GM12878 (cell line): Measurements from ENCODE around the gene ERVH48-1. TPM values are rescaled to one million over a fixed set of nuclear protein-coding genes. Genes with fewer than 3 reads are reported as not detected.

Source experiments
- ATAC-seq: fragments of 200-7000 bp; cut with Tn5 transposase; 3 replicates; pipeline ENCODE4 v1.9.1; 2020; ENCODE audit warnings: mild to moderate bottlenecking, moderate library complexity
- BruUV-seq: library from RNA; stranded (reverse); fragments of 400-500 nt; replicated peaks from 2 replicates; lab custom pipeline; 2021; lab: Mats Ljungman, UMichigan
- CTCF ChIA-PET: fragments of 300-600 bp; sonication (Branson Sonifier 250); formaldehyde crosslinking; extraction: SDS; loops from one replicate; lab custom pipeline; 2021; ENCODE audit warnings: inconsistent platforms; lab: Yijun Ruan, JAX
- POLR2A ChIA-PET: fragments of 350-600 bp; formaldehyde crosslinking; extraction: SDS; loops from one replicate; lab custom pipeline; 2021; ENCODE audit warnings: inconsistent platforms; lab: Charles Lee
- RAD21 ChIA-PET: fragments of 300-600 bp; sonication (Branson Sonifier 250); formaldehyde crosslinking; loops from one replicate; lab custom pipeline; 2023; ENCODE audit warnings: antibody characterized with exemption; ENCODE audit not compliant: unreplicated experiment; lab: Charles Lee
- SMC1A ChIA-PET: fragments of 300-600 bp; sonication (Branson Sonifier 250); formaldehyde crosslinking; loops from one replicate; lab custom pipeline; 2023; ENCODE audit not compliant: unreplicated experiment, uncharacterized antibody; lab: Charles Lee
- DNase-seq: peaks from one replicate; pipeline ENCODE4 v3.0.0-alpha.2; 2011; ENCODE audit warnings: low read depth, low spot score
- FAIRE-seq: peaks from 3 replicates; lab custom pipeline; 2011; peaks lifted over from hg19 to GRCh38; lab: Jason Lieb, UNC
- H2AFZ ChIP-seq: 2 replicates; pipeline ENCODE4 v1.6.0; 2011; ENCODE audit warnings: low read depth, low read length, control low read depth; ENCODE audit not compliant: control insufficient read depth
- H3K27ac ChIP-seq: 2 replicates; pipeline ENCODE4 v1.5.1; 2011; ENCODE audit warnings: control low read depth; ENCODE audit not compliant: control insufficient read depth, insufficient read depth
- H3K27me3 ChIP-seq, 2 experiments: replicated peaks in 1 of 2; 2 replicates each; pipeline versions ENCODE4 v1.6.0 to v1.6.1; 2011; ENCODE audit warnings: low read length in 1 of 2; ENCODE audit not compliant: control insufficient read depth in 2 of 2, insufficient read depth in 2 of 2
- H3K36me3 ChIP-seq, 2 experiments: 2 replicates each; pipeline ENCODE4 v1.5.1; 2011; ENCODE audit warnings: low read length in 1 of 2; ENCODE audit not compliant: control insufficient read depth in 2 of 2, insufficient read depth in 2 of 2
- H3K4me1 ChIP-seq: 2 replicates; pipeline ENCODE4 v1.6.1; 2011; ENCODE audit warnings: mild to moderate bottlenecking, low read length, moderate library complexity, mixed read lengths; ENCODE audit not compliant: control insufficient read depth, insufficient read depth
- H3K4me2 ChIP-seq: 2 replicates; pipeline ENCODE4 v1.6.0; 2011; ENCODE audit warnings: control low read depth; ENCODE audit not compliant: control insufficient read depth, insufficient read depth
- H3K4me3 ChIP-seq: fragments of 200-600 bp; sonication (generic); 2 replicates; pipeline ENCODE4 v1.5.1; 2016
- H3K79me2 ChIP-seq: 2 replicates; pipeline ENCODE4 v1.6.0; 2011; ENCODE audit warnings: low read length; ENCODE audit not compliant: control insufficient read depth, insufficient read depth
- H3K9ac ChIP-seq: 2 replicates; pipeline ENCODE4 v1.8.0; 2011; ENCODE audit warnings: low read length, control low read depth, mixed read lengths; ENCODE audit not compliant: control insufficient read depth, insufficient read depth
- H3K9me3 ChIP-seq: replicated peaks from 3 replicates; pipeline ENCODE4 v1.5.1; 2011; ENCODE audit warnings: mild to moderate bottlenecking, low read length; ENCODE audit not compliant: control insufficient read depth, insufficient read depth
- H4K20me1 ChIP-seq: 2 replicates; pipeline ENCODE4 v1.6.0; 2011; ENCODE audit not compliant: control insufficient read depth, insufficient read depth
- ASH2L ChIP-seq: fragments of 300-600, 200-600 bp; sonication (generic); IDR thresholded peaks from 2 replicates; pipeline ENCODE4 v1.6.1; 2017; ENCODE audit warnings: low read depth, mild to moderate bottlenecking, borderline replicate concordance
- E2F8 ChIP-seq: fragments of 450-650 bp; IDR thresholded peaks from 2 replicates; pipeline ENCODE4 v1.6.1; 2018; ENCODE audit warnings: mild to moderate bottlenecking, low read depth, moderate library complexity; ENCODE audit not compliant: partially characterized antibody
- ESRRA ChIP-seq: IDR thresholded peaks from 2 replicates; pipeline ENCODE4 v1.6.1; 2012; ENCODE audit warnings: mild to moderate bottlenecking, low read length, improper control_type of control experiment
- FOXM1 ChIP-seq: IDR thresholded peaks from 2 replicates; pipeline ENCODE4 v1.6.1; 2012; ENCODE audit warnings: low read depth, mild to moderate bottlenecking, inconsistent platforms, low read length, moderate library complexity
- HSF1 ChIP-seq: fragments of 150-350 bp; IDR thresholded peaks from 2 replicates; pipeline ENCODE4 v1.6.1; 2014; ENCODE audit warnings: mild to moderate bottlenecking, low read depth, low read length
- IKZF2 ChIP-seq, 2 experiments: fragments of 450-650 bp; IDR thresholded peaks; 2 replicates each; pipeline ENCODE4 v1.6.1; 2017; ENCODE audit warnings: mild to moderate bottlenecking in 2 of 2, moderate library complexity in 2 of 2
- MXI1 ChIP-seq: fragments of 150-350 bp; IDR thresholded peaks from 2 replicates; pipeline ENCODE4 v1.6.1; 2011; ENCODE audit warnings: low read depth, mild to moderate bottlenecking, inconsistent platforms, low read length, improper control_type of control experiment
- MYC ChIP-seq: IDR thresholded peaks from 2 replicates; pipeline ENCODE4 v1.6.1; 2011; ENCODE audit warnings: mild to moderate bottlenecking, low read length, moderate library complexity, inconsistent platforms; ENCODE audit not compliant: insufficient read depth, insufficient replicate concordance, insufficient read length, severe bottlenecking
- NFYB ChIP-seq: IDR thresholded peaks from 2 replicates; pipeline ENCODE4 v1.6.1; 2011; ENCODE audit warnings: low read depth, mild to moderate bottlenecking, low read length, improper control_type of control experiment, moderate library complexity; ENCODE audit not compliant: insufficient read depth
- NR2F1 ChIP-seq: fragments of 450-650 bp; conservative IDR thresholded peaks from 2 replicates; pipeline ENCODE4 v1.6.1; 2017; ENCODE audit warnings: mild to moderate bottlenecking
- PAX8 ChIP-seq: fragments of 450-650 bp; IDR thresholded peaks from 2 replicates; pipeline ENCODE4 v1.6.1; 2017; ENCODE audit warnings: mild to moderate bottlenecking, moderate library complexity
- SMAD5 ChIP-seq: IDR thresholded peaks from 2 replicates; pipeline ENCODE4 v1.6.1; 2016; ENCODE audit warnings: antibody characterized with exemption, low read depth
- SMC3 ChIP-seq: IDR thresholded peaks from 2 replicates; pipeline ENCODE4 v1.6.1; 2011; ENCODE audit warnings: low read length, improper control_type of control experiment, borderline replicate concordance
- SRF ChIP-seq, 2 experiments: IDR thresholded peaks; 2 replicates each; pipeline ENCODE4 v1.6.1; 2011; ENCODE audit warnings: low read depth in 2 of 2, low read length in 2 of 2, mild to moderate bottlenecking in 1 of 2, moderate library complexity in 1 of 2
- YBX1 ChIP-seq: fragments of 450-650 bp; IDR thresholded peaks from 2 replicates; pipeline ENCODE4 v1.6.1; 2016; ENCODE audit warnings: antibody characterized with exemption
- WGBS: methylation state at CpG from one replicate; pipeline ENCODE4 v1.1.6; 2016; ENCODE audit warnings: low lambda C conversion rate; ENCODE audit not compliant: insufficient replicate concordance, insufficient coverage; ENCODE audit errors: missing lambda C conversion rate; 5-methylcytosine and 5-hydroxymethylcytosine counted together
- in situ Hi-C: fragments of 300-500 bp; cut with MboI; formaldehyde crosslinking; loops from 9 replicates; pipeline ENCODE4 v1.14.3; 2018; ENCODE audit warnings: mixed read lengths
- intact Hi-C: fragments of 100-400 bp; cut with micrococcal nuclease; formaldehyde crosslinking; loops from one replicate; pipeline ENCODE4 v1.14.2; 2022; ENCODE audit not compliant: unreplicated experiment
- polyA plus RNA-seq, 11 experiments: library from polyadenylated mRNA; depleted of rRNA in 4 of 11; unstranded in 6 of 11; stranded (reverse) in 5 of 11; fragments of >200 nt; fragmentation: Nextera tagmentation in 4 of 11; fragmentation: Illumina TruSeq in 1 of 11; extraction: Ambion mirVana in 4 of 11; extraction: Trizol in 1 of 11; gene quantifications; 1 replicate in 1 of 11; 2 replicates in 10 of 11; pipeline versions ENCODE4 v1.2.1 to v1.2.3, GENCODE V29; 2011 to 2016; ENCODE audit warnings: inconsistent platforms in 2 of 11, missing spikeins in 2 of 11, low read depth in 1 of 11
- total RNA-seq, 4 experiments: library from RNA; depleted of rRNA in 3 of 4; stranded (reverse); fragments of >200 nt in 3 of 4; fragmentation: Illumina TruSeq in 1 of 4; extraction: Trizol in 1 of 4; gene quantifications; 2 replicates each; pipeline versions ENCODE4 v1.2.1 to v1.2.3, GENCODE V29; 2013 to 2021

ERVH48-1 gene
- total and polyA plus RNA-seq, 10 of the 15 experiments (the other 5 are each of a cell fraction or from before 2014, with no cell fraction given): 0.03 to 0.30 (median 0.13) TPM; not detected in 7

- ChIA-PET SMC1A (no interaction called here), RAD21 (no interaction called here), POLR2A (interaction anchor here (1.4 kb wide), 1 partner anchor 7 kb away, joined by 4 read pairs; no protein-coding TSS in a partner anchor), CTCF (interaction anchor here (1.0 kb wide), 1 partner anchor 8 kb away, joined by 4 read pairs; no protein-coding TSS in a partner anchor)
- H3K4me2 ChIP-seq: no peak overlapping the region
- TF ChIP-seq FOXM1 (no peak), NR2F1 (no peak), E2F8 (no peak)
- FAIRE-seq (no peak), DNase-seq (no peak), ATAC-seq (no peak)
- no peaks in the 10 kb centered on the region; the same call in 2 of the 3 replicates for H3K9me3 ChIP-seq
- H4K20me1 ChIP-seq: no peaks in the 10 kb centered on the region
- H3K27ac ChIP-seq: no peak overlapping the region
- in situ Hi-C loops: no loop called here
- H3K4me3 ChIP-seq: no peak overlapping the region
- peaks cover under 1% of the 10 kb centered on the region for H3K4me1 ChIP-seq
- H3K36me3 ChIP-seq: no peaks in the 10 kb centered on the region
- 90% methylated on average over 5 of the region's 5 CpGs for WGBS
- no peaks in the 10 kb centered on the region for H3K79me2 ChIP-seq
- intact Hi-C loops: no loop called here
- H3K9ac ChIP-seq: no peak overlapping the region
- no peaks in the 10 kb centered on the region for H3K27me3 ChIP-seq
- no peak overlapping the region for H2AFZ ChIP-seq
- BruUV-seq: no TSS peak
Measured at GRCh38 chr21:42887326-42887725, 38.1 kb downstream of the ERVH48-1 start.

GRCh38 chr21:42883921-42884320 lies 41.5 kb downstream of the ERVH48-1 start:
- H2AFZ ChIP-seq: no peak overlapping the region
- H3K27me3 ChIP-seq: no peaks in the 10 kb centered on the region
- no peak for DNase-seq
- H3K9ac ChIP-seq: no peak overlapping the region
- WGBS: 100% methylated on average over 1 of the region's 1 CpG
- no peak overlapping the region for H3K27ac ChIP-seq
- H3K4me1 ChIP-seq: 0 out of 2 replicates have a peak, but pooled peaks cover 2% of the 10 kb centered on the region
- H3K9me3 ChIP-seq: no peaks in the 10 kb centered on the region
- CTCF ChIA-PET: interaction anchor here (1.2 kb wide), 1 partner anchor 9 kb away, joined by 4 read pairs; the partner anchor contains the start of gene NDUFV3
- intact Hi-C loops: no loop called here
- H4K20me1 ChIP-seq: no peaks in the 10 kb centered on the region
- in situ Hi-C loops: no loop called here
- no peaks in the 10 kb centered on the region for H3K36me3 ChIP-seq
- no peak overlapping the region for H3K4me2 ChIP-seq
- peaks cover 11% of the 10 kb centered on the region for H3K79me2 ChIP-seq
- POLR2A ChIA-PET: no interaction called here
- no peak overlapping the region for H3K4me3 ChIP-seq
- no TSS peak for BruUV-seq
- SMC1A ChIA-PET: no interaction called here
- no peak for FAIRE-seq
- ATAC-seq: no peak
- RAD21 ChIA-PET: no interaction called here
- TF ChIP-seq SRF (IDR thresholded peaks at IDR 0.05; ENCODE audit: low read depth in 2 of 2, low read length in 2 of 2): no peak
- TF ChIP-seq MXI1: no peak
- no peak for TF ChIP-seq MYC
- TF ChIP-seq SMAD5: no peak
- no peak for TF ChIP-seq ESRRA
- TF ChIP-seq HSF1: no peak
- no peak for TF ChIP-seq ASH2L
- no peak for TF ChIP-seq IKZF2 (IDR thresholded peaks at IDR 0.05)
- TF ChIP-seq YBX1: no peak
- no peak for TF ChIP-seq SMC3
- no peak for TF ChIP-seq PAX8
- TF ChIP-seq NFYB: no peak
